GM12865 (cell line): ENCODE measurements around the gene ELF4.

Experiments
- DNase-seq: peaks from one replicate; pipeline ENCODE4 v3.0.0; 2010; ENCODE audit warnings: low read depth
- H3K4me3 ChIP-seq: 2 replicates; pipeline ENCODE4 v1.5.1; 2011; ENCODE audit warnings: mild to moderate bottlenecking, low read depth, low read length, control low read depth
- TF ChIP-seq, protein P1 (sequence below): IDR thresholded peaks from 2 replicates; pipeline ENCODE4 v1.5.1; 2011; ENCODE audit warnings: low read length, control low read depth, low read depth, inconsistent platforms; ENCODE audit not compliant: insufficient read depth; ENCODE audit errors: missing control alignments

ELF4 gene

GRCh38 chrX:130024127-130024526 is 86.2 kb downstream of the ELF4 start:
- no peak overlapping the region for H3K4me3 ChIP-seq
- TF ChIP-seq, protein P1, sequence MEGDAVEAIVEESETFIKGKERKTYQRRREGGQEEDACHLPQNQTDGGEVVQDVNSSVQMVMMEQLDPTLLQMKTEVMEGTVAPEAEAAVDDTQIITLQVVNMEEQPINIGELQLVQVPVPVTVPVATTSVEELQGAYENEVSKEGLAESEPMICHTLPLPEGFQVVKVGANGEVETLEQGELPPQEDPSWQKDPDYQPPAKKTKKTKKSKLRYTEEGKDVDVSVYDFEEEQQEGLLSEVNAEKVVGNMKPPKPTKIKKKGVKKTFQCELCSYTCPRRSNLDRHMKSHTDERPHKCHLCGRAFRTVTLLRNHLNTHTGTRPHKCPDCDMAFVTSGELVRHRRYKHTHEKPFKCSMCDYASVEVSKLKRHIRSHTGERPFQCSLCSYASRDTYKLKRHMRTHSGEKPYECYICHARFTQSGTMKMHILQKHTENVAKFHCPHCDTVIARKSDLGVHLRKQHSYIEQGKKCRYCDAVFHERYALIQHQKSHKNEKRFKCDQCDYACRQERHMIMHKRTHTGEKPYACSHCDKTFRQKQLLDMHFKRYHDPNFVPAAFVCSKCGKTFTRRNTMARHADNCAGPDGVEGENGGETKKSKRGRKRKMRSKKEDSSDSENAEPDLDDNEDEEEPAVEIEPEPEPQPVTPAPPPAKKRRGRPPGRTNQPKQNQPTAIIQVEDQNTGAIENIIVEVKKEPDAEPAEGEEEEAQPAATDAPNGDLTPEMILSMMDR: no peak
- DNase-seq: peak; percentile 86

DNA sequence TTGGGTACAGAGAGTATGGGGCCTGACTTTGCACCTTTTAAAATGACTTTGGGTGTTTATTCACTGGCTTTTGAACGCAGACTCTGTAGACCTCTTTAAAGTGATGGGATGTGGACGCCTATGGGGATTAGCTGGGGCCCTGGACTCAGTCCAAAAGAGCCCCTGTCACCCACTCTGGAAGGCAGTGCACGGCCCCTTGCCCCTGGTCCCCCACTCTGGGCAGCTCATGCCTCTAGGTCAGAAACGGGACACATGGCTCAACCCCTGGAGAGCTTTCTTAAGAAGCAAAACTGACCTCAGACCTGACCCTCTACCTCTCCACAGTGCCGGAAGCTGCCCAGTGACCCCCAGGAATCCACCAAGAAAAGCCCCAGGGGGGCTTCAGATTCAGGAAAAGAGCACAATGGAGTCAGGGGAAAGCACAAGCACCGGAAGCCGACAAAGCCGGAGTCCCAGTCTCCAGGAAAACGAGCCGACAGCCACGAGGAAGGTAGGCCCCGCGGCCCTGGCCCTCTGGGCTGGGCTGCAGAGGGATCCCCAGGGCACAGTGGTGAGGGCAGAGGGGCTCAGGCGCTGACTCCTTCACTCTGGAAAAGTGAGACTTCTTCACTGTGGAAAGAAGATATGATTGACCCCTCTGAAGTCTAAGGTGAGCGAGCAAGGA is 89.5 kb downstream of the ELF4 start:
- TF ChIP-seq, protein P1: no peak
- no peak for DNase-seq
- no peak overlapping the region for H3K4me3 ChIP-seq

DNA sequence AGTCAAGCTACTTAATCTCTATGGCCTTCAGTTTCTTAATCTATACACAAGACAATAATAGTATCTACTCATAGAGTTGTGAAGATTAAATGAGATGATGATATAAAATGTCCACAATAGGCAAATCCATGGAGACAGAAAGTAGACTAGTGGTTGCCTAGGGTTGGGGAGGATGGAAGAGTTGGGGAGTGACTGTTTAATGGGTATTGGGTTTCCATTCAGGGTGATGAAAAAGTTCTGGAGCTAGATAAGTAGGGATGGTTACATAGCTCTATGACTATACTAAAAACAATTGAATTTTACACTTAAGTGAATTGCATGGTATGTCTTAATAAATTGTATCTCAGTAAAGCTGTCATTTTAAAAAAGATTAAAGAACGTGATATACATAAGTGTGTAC is 92.2 kb downstream of the ELF4 start:
- no peak for DNase-seq
- TF ChIP-seq, protein P1: no peak
- H3K4me3 ChIP-seq: no peak overlapping the region

GRCh38 chrX:130015181-130015580 is 95.1 kb downstream of the ELF4 start:
- TF ChIP-seq, protein P1: no peak
- no peak for DNase-seq

More at GRCh38 chrX:130015181-130015580, 95.1 kb downstream of the ELF4 start:
- no peak overlapping the region for H3K4me3 ChIP-seq
